K562 (cell line): ENCODE measurements around the gene MMP24. TPM values are rescaled to one million over a fixed set of nuclear protein-coding genes. Genes with fewer than 3 reads are reported as not detected.

Source experiments
- CEBPB ChIP-seq: fragments of 450-650 bp; IDR thresholded peaks from 2 replicates; pipeline ENCODE4 v1.6.1; 2016; ENCODE audit warnings: missing genetic modification characterization, missing compliant biosample characterization
- FOXA3 ChIP-seq, 2 experiments: fragments of 450-650 bp in 1 of 2; sonication (generic) in 1 of 2; formaldehyde crosslinking; IDR thresholded peaks in 1 of 2; conservative IDR thresholded peaks in 1 of 2; 2 replicates each; pipeline versions ENCODE4 v1.4.0 to v1.8.0; 2020 to 2022; ENCODE audit warnings: mild to moderate bottlenecking in 2 of 2, missing genetic modification reagents in 1 of 2
- HSF4 ChIP-seq: fragments of 250-450 bp; sonication (Bioruptor Pico); IDR thresholded peaks from 2 replicates; pipeline ENCODE4 v2.1.2; 2022; ENCODE audit warnings: mild to moderate bottlenecking, moderate library complexity, borderline replicate concordance
- NFIX ChIP-seq: fragments of 250-450 bp; sonication (Bioruptor Pico); IDR thresholded peaks from 2 replicates; pipeline ENCODE4 v1.4.0; 2020; ENCODE audit warnings: low read depth, mild to moderate bottlenecking, moderate library complexity
- ZNF232 ChIP-seq: sonication (generic); formaldehyde crosslinking; IDR thresholded peaks from 2 replicates; pipeline ENCODE4 v1.8.0; 2022; ENCODE audit warnings: mild to moderate bottlenecking, missing genetic modification reagents
- polyA plus RNA-seq, 8 experiments: library from polyadenylated mRNA; depleted of rRNA in 4 of 8; stranded (reverse) in 5 of 8; unstranded in 3 of 8; fragments of >200 nt; fragmentation: Nextera tagmentation in 2 of 8; fragmentation: Illumina TruSeq in 1 of 8; extraction: Ambion mirVana in 2 of 8; extraction: Trizol in 1 of 8; gene quantifications; 2 replicates each; pipeline versions ENCODE4 v1.2.1 to v1.2.3, GENCODE V29; 2011 to 2014; ENCODE audit warnings: inconsistent platforms in 1 of 8, missing spikeins in 1 of 8
- total RNA-seq, 7 experiments: library from RNA; depleted of rRNA in 6 of 7; stranded (reverse); fragments of >200 nt in 6 of 7; fragmentation: Illumina TruSeq in 2 of 7; extraction: Trizol in 2 of 7; gene quantifications; 2 replicates each; pipeline versions ENCODE4 v1.2.1 to v1.2.3, GENCODE V29; 2011 to 2021; ENCODE audit warnings: low replicate concordance in 1 of 7
- TF ChIP-seq, protein P1 (sequence below): fragments of 150-350 bp; IDR thresholded peaks from 2 replicates; pipeline ENCODE4 v1.6.1; 2014; ENCODE audit warnings: low read depth, mild to moderate bottlenecking, low read length, borderline replicate concordance
- TF ChIP-seq, protein P2 (sequence below): fragments of 250-450 bp; sonication (Bioruptor Pico); IDR thresholded peaks from 2 replicates; pipeline ENCODE4 v1.4.0; 2020; ENCODE audit warnings: mild to moderate bottlenecking, moderate library complexity, borderline replicate concordance
- TF ChIP-seq, protein P3 (sequence below): fragments of 250-450 bp; sonication (Bioruptor Pico); IDR thresholded peaks from 2 replicates; pipeline ENCODE4 v1.5.0; 2020; ENCODE audit warnings: mild to moderate bottlenecking, borderline replicate concordance

The MMP24 gene
- total and polyA plus RNA-seq, 9 of the 15 experiments (the other 6 are each of a cell fraction or from before 2014, with no cell fraction given): 0.03 to 0.07 (median 0.03) TPM; not detected in 6

DNA sequence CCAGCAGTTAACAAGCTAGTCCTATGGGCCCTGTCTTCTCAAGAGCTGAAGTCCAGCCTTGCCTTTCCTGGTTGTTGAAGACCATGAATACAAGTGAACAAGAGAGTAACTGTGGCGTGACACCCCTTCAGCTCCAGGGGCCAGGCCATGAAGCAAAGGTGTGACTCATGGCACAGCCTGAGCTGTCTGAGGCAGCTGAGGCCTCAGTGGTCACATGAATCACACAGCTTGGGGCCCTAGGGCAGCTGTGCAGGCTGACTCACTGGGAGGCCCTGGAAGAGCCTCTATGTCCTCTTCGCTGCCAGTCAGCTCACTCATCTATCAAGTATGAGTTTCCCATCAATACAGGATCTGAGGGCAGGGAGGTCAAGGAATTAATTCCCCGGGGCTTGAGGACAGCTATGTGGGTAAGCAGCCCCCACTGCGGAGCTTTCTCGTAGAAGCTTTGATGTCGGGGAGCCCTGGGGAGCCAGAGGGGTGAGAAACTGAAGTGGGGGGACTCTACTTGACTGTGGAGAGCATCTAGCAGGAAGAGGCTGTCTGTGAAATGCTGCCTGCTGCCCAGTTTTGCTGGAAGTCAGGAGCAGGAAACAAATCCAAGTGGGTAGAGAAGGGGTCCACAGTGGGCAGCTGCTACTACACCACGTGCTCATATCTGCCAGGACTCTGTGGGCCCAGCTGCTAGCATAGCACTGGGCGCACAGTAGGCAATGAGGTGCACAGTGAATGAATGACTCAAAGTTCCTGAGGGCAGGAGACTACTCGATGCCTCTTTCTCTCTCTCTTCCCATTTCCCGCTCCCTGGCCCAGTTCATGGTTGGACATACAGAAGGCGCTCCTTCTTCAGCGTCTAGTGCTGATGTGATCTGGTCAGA lies 79.4 kb downstream of the MMP24 start (continued):
- TF ChIP-seq, protein P1, sequence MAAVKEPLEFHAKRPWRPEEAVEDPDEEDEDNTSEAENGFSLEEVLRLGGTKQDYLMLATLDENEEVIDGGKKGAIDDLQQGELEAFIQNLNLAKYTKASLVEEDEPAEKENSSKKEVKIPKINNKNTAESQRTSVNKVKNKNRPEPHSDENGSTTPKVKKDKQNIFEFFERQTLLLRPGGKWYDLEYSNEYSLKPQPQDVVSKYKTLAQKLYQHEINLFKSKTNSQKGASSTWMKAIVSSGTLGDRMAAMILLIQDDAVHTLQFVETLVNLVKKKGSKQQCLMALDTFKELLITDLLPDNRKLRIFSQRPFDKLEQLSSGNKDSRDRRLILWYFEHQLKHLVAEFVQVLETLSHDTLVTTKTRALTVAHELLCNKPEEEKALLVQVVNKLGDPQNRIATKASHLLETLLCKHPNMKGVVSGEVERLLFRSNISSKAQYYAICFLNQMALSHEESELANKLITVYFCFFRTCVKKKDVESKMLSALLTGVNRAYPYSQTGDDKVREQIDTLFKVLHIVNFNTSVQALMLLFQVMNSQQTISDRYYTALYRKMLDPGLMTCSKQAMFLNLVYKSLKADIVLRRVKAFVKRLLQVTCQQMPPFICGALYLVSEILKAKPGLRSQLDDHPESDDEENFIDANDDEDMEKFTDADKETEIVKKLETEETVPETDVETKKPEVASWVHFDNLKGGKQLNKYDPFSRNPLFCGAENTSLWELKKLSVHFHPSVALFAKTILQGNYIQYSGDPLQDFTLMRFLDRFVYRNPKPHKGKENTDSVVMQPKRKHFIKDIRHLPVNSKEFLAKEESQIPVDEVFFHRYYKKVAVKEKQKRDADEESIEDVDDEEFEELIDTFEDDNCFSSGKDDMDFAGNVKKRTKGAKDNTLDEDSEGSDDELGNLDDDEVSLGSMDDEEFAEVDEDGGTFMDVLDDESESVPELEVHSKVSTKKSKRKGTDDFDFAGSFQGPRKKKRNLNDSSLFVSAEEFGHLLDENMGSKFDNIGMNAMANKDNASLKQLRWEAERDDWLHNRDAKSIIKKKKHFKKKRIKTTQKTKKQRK: no peak
- TF ChIP-seq HSF4 (CRISPR knock-in tag) (no peak), FOXA3 (CRISPR knock-in tag; conservative IDR thresholded peaks at IDR 0.05 in 1 of 2, IDR thresholded peaks at IDR 0.05 in 1 of 2) (no peak), ZNF232 (CRISPR knock-in tag) (no peak), CEBPB (no peak), NFIX (CRISPR knock-in tag) (no peak)
- TF ChIP-seq, protein P2, sequence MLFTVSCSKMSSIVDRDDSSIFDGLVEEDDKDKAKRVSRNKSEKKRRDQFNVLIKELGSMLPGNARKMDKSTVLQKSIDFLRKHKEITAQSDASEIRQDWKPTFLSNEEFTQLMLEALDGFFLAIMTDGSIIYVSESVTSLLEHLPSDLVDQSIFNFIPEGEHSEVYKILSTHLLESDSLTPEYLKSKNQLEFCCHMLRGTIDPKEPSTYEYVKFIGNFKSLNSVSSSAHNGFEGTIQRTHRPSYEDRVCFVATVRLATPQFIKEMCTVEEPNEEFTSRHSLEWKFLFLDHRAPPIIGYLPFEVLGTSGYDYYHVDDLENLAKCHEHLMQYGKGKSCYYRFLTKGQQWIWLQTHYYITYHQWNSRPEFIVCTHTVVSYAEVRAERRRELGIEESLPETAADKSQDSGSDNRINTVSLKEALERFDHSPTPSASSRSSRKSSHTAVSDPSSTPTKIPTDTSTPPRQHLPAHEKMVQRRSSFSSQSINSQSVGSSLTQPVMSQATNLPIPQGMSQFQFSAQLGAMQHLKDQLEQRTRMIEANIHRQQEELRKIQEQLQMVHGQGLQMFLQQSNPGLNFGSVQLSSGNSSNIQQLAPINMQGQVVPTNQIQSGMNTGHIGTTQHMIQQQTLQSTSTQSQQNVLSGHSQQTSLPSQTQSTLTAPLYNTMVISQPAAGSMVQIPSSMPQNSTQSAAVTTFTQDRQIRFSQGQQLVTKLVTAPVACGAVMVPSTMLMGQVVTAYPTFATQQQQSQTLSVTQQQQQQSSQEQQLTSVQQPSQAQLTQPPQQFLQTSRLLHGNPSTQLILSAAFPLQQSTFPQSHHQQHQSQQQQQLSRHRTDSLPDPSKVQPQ (CRISPR knock-in tag): no peak
- TF ChIP-seq, protein P3, sequence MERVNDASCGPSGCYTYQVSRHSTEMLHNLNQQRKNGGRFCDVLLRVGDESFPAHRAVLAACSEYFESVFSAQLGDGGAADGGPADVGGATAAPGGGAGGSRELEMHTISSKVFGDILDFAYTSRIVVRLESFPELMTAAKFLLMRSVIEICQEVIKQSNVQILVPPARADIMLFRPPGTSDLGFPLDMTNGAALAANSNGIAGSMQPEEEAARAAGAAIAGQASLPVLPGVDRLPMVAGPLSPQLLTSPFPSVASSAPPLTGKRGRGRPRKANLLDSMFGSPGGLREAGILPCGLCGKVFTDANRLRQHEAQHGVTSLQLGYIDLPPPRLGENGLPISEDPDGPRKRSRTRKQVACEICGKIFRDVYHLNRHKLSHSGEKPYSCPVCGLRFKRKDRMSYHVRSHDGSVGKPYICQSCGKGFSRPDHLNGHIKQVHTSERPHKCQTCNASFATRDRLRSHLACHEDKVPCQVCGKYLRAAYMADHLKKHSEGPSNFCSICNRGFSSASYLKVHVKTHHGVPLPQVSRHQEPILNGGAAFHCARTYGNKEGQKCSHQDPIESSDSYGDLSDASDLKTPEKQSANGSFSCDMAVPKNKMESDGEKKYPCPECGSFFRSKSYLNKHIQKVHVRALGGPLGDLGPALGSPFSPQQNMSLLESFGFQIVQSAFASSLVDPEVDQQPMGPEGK (CRISPR knock-in tag): no peak
